C4-2B (cell line): ENCODE data around the gene UGT1A10.

ENCODE experiments used
- H3K27ac ChIP-seq: fragments of 450-650 bp; 2 replicates; pipeline ENCODE4 v1.5.1; 2017
- ZFX ChIP-seq: fragments of 450-650 bp; IDR thresholded peaks from 2 replicates; pipeline ENCODE4 v1.6.1; 2017
- TF ChIP-seq, protein P1 (sequence below): fragments of 450-650 bp; conservative IDR thresholded peaks from 2 replicates; pipeline ENCODE4 v1.5.1; 2017; ENCODE audit warnings: mild to moderate bottlenecking

UGT1A10 gene

DNA sequence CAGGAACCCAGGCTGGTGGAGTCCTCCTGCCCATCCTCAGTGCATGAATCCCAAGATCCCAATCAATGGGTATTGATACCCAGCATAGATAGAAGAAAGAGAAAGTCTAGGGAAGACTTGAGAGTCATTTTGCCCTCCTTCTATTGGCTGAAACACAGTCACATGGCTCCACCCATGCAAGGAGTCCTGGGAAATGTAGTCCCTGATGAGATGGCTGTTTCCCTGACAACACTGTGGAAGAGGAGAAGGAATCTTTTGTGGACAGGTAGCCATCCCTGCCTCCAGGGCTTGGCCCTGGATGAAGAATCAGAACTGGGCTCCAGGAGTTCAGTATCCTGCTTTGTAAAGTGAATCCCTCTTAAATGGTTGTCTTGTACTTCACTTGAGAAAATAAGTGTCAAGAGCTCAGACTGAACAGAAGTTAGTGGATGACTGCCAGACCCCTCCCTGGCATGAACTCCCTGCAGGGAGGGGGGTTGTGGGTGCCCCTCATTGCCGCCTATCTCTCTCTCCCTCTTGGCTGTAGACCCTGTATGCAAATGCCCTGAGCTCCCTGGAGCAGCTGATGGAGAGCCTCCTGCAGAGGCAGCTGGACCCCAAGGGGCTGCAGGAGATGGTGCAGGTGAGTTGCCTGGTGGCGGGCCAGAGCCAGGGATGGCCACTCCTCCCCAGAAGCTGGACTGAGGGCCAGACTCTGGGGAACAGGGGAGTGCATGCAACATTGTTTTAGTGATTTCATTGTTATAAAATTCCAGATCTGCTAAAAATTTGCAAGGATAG is 178.0 kb downstream of the UGT1A10 start:
- TF ChIP-seq, protein P1, sequence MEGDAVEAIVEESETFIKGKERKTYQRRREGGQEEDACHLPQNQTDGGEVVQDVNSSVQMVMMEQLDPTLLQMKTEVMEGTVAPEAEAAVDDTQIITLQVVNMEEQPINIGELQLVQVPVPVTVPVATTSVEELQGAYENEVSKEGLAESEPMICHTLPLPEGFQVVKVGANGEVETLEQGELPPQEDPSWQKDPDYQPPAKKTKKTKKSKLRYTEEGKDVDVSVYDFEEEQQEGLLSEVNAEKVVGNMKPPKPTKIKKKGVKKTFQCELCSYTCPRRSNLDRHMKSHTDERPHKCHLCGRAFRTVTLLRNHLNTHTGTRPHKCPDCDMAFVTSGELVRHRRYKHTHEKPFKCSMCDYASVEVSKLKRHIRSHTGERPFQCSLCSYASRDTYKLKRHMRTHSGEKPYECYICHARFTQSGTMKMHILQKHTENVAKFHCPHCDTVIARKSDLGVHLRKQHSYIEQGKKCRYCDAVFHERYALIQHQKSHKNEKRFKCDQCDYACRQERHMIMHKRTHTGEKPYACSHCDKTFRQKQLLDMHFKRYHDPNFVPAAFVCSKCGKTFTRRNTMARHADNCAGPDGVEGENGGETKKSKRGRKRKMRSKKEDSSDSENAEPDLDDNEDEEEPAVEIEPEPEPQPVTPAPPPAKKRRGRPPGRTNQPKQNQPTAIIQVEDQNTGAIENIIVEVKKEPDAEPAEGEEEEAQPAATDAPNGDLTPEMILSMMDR: no peak
- no peak for TF ChIP-seq ZFX
- no peak overlapping the region for H3K27ac ChIP-seq

DNA sequence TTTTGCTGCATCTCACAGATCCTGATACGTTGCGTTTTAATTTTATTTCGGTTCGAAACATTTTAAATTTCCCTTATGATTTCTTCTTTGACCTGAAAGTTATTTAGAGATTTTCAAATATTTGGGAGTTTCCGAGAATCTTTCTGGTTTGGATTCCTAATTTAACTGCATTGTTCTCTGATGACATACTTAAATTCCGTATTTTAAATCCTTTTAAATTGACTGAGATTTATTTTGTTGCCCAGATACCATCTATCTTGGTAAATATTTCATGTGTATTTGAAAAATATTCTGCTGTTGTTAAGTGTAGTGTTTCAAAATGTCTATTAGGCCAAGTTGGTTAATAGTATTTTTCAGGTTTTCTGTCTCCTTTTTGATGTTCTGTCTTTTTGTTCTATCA is 179.6 kb downstream of the UGT1A10 start:
- TF ChIP-seq, protein P1: no peak
- no peak for TF ChIP-seq ZFX
- H3K27ac ChIP-seq: no peak overlapping the region

DNA sequence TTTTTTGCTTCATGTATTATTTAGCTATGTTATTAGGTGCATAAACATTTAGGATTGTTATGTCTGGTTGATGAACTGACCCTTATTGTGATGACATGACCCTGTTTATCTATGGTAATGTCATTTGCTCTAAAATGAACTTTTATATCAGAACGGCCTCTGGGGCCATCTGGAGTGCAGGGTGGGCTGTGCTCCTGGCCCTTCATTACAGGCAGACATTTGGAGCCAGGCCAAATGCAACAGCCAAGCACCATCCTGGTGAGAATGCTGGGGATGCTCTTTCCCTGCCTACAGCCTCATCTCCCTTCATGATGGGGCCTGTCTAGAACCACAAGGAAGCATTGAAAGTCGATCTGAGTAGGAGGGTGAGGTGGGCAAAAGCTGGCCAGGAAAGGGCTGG is 180.1 kb downstream of the UGT1A10 start:
- no peak for TF ChIP-seq ZFX
- TF ChIP-seq, protein P1: no peak
- H3K27ac ChIP-seq: no peak overlapping the region

DNA sequence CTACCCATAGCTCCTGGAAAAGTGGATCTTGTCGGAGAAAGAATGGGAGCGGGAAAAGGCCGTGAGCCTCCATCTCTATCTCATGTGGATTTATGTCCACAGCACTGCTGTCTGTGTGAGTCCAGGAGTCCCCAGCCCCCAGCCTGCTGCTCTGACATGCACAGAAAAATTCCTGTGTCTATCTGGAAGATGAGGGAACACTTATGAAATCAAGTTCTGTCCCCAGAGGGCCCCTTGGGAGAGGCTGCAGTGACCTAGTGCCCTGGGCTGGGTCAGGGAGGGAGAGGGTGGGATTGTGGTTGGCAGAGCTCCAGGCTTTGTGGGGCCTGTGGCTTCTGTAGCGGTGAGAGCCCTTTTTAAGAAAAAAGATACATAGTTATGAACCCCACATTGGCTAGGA is 180.5 kb downstream of the UGT1A10 start:
- TF ChIP-seq, protein P1: no peak
- TF ChIP-seq ZFX: no peak
- no peak overlapping the region for H3K27ac ChIP-seq

DNA sequence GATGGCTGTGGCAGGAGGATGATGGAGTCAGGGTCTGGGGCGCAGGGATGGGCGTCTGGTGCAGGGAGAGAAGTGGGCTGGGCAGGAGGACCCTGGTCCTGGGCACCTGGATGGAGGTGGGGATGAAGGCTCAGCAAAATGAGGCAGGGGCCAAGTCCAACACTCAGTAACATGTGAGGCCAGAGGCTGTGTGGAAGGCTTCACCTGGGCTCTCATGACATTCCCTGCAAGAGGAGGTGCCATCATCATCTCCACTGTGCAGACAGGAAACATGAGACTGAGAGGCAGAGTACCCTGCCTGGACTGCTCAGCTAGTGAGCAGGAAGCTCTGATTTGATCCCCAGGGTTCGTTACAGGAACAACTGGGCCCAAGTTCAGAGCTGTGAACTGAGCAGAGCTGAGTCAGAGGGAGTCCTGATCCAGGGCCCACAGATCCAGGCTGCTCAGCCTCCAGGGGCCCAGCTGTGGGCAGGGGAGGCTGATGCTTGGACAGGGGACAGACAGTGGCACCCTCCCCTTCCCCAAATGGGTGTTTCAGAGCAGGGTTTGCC is 181.2 kb downstream of the UGT1A10 start:
- no peak overlapping the region for H3K27ac ChIP-seq
- TF ChIP-seq ZFX: no peak

DNA sequence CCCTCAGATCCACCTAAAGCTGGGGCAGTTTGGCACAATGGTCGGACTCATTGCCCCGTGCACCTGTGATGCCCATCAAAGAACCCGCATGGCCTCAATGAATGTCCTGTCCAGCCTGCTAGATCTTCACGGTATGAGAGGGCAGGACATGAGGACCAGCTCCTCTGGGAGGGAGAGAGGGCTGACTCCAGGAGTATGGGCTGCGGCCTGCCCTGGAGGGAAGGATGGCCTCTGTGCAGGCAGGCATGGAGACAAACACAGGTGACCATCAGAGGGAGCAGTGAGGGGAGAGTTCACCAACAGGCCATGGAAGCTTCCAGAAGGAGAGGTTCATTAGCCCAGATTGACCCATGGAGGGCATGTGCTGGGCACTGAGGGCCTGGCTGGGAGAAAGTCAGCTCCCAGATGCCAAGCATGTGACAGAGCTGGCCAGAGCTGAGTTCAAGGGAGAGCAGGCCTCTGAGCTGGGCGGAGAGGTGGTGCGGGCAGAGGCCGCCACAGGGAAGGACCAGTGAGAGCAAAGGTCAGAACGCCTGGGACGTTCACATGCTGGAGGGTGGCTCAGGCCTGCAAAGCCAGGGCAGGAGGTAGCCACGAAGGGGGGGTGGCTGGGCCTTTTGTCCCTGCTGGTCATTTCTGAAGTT is 181.9 kb downstream of the UGT1A10 start:
- no peak for TF ChIP-seq ZFX
- TF ChIP-seq, protein P1: no peak

DNA sequence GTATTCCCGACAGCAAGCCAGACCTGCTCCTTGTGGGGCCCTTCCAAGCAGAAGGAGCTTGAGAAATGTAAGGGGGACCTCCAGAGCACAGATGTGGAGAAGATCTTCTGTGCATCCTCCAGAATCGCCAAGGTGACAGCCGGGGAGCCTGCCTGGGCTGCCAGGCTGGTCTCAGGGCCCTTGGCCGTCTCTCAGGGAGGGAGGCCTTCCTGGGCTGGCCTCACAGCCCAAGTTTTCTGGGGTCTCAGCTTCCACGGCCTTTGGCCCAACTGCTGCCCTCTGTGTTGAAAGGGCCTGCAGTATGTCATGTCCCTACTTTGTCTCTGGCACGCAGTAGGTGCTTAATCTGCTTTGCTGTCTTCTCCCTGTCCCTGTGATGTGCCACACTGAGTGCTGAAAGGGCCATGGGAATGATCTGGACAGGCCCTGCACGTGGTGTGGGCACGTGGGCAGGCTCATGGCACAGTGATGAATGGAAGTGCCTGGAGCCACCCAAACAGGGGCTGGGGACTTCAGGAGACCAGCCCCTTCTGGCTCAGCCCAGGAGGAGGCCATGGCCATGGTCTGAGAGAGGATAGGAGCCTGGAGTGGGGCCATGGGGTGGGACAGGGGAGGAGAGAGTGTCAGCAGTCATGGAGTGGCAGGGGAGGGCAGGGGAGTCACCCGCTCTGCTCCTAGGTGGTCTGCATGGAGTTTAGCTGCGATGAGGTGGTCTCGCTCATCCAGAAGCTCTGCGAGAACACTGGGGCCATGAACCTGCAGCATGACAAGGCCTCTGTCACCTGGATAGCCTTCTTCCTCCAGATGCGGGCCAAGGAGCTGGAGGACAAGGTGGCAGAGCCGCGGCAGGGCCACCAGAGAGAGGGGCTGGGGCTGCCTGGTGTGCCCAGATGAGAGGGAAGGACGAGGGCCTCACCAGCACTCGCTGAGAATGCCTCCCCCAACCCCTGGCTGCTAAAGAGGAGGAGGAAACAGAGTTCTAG is 182.7 kb downstream of the UGT1A10 start:
- TF ChIP-seq ZFX: no peak
- no peak overlapping the region for H3K27ac ChIP-seq

More for the DNA sequence above, 181.9 kb downstream of the UGT1A10 start:
- no peak overlapping the region for H3K27ac ChIP-seq
